GM23338 (cell line): Measurements from ENCODE around the gene GPN2. TPM values are rescaled to one million over a fixed set of nuclear protein-coding genes. Genes with fewer than 3 reads are reported as not detected.

Source experiments
- ATAC-seq: fragments of 200-7000 bp; cut with Tn5 transposase; 3 replicates; pipeline ENCODE4 v1.9.1; 2020
- DNase-seq: peaks from one replicate; pipeline ENCODE4 v3.0.0-alpha.2; 2015; ENCODE audit warnings: low spot score
- H2AFZ ChIP-seq: fragments of 200-600 bp; sonication (generic); 2 replicates; pipeline ENCODE4 v1.8.0; 2016; ENCODE audit warnings: antibody characterized with exemption, mild to moderate bottlenecking, moderate library complexity
- H3F3A ChIP-seq: fragments of 200-600 bp; sonication (generic); replicated peaks from 2 replicates; pipeline ENCODE4 v1.8.0; 2017; ENCODE audit warnings: antibody characterized with exemption, mixed run types, low read depth
- H3K27ac ChIP-seq: fragments of 200-600 bp; sonication (generic); 2 replicates; pipeline ENCODE4 v1.6.1; 2016; ENCODE audit warnings: low read depth
- H3K27me3 ChIP-seq: fragments of 200-600 bp; sonication (generic); 2 replicates; pipeline ENCODE4 v1.8.0; 2016; ENCODE audit warnings: mild to moderate bottlenecking, mixed run types, moderate library complexity; ENCODE audit not compliant: insufficient read depth
- H3K36me3 ChIP-seq: fragments of 200-600 bp; sonication (generic); 2 replicates; pipeline ENCODE4 v1.8.0; 2016; ENCODE audit warnings: mild to moderate bottlenecking; ENCODE audit not compliant: insufficient read depth
- H3K4me1 ChIP-seq: fragments of 200-600 bp; sonication (generic); 2 replicates; pipeline ENCODE4 v1.8.0; 2016; ENCODE audit warnings: mild to moderate bottlenecking, moderate library complexity; ENCODE audit not compliant: insufficient read depth
- H3K4me2 ChIP-seq: fragments of 200-600 bp; sonication (generic); 2 replicates; pipeline ENCODE4 v1.7.1; 2017; ENCODE audit warnings: mixed run types
- H3K4me3 ChIP-seq: fragments of 200-600 bp; sonication (generic); 2 replicates; pipeline ENCODE4 v1.6.1; 2016; ENCODE audit warnings: mixed run types
- H3K79me2 ChIP-seq: fragments of 200-600 bp; sonication (generic); replicated peaks from 2 replicates; pipeline ENCODE4 v1.8.0; 2017; ENCODE audit warnings: mild to moderate bottlenecking; ENCODE audit not compliant: insufficient read depth
- H3K9me2 ChIP-seq: fragments of 200-600 bp; sonication (generic); 2 replicates; pipeline ENCODE4 v1.8.0; 2017; ENCODE audit not compliant: insufficient read depth
- H4K20me1 ChIP-seq: fragments of 200-600 bp; sonication (generic); replicated peaks from 2 replicates; pipeline ENCODE4 v1.8.0; 2017; ENCODE audit warnings: mild to moderate bottlenecking; ENCODE audit not compliant: insufficient read depth
- H3K27ac Mint-ChIP-seq: 2 replicates; pipeline ENCODE4 v1.8.0; 2020; ENCODE audit warnings: inconsistent platforms, mild to moderate bottlenecking, moderate library complexity, mixed read lengths
- H3K27me3 Mint-ChIP-seq: 3 replicates; pipeline ENCODE4 v1.8.0; 2022; ENCODE audit warnings: low read depth, mild to moderate bottlenecking, moderate library complexity, mixed read lengths, inconsistent platforms; ENCODE audit not compliant: insufficient read depth, poor library complexity
- H3K36me3 Mint-ChIP-seq: 3 replicates; pipeline ENCODE4 v1.8.0; 2021; ENCODE audit warnings: low read depth, mild to moderate bottlenecking, inconsistent platforms, moderate library complexity, mixed read lengths
- H3K4me1 Mint-ChIP-seq: 3 replicates; pipeline ENCODE4 v1.8.0; 2020; ENCODE audit warnings: mild to moderate bottlenecking, inconsistent platforms, mixed read lengths
- H3K4me3 Mint-ChIP-seq: 3 replicates; pipeline ENCODE4 v1.8.0; 2021; ENCODE audit warnings: moderate library complexity, mild to moderate bottlenecking, inconsistent platforms, mixed read lengths
- H3K9me3 Mint-ChIP-seq: 3 replicates; pipeline ENCODE4 v1.8.0; 2020; ENCODE audit warnings: moderate library complexity, mild to moderate bottlenecking, inconsistent platforms, mixed read lengths
- CREB1 ChIP-seq: fragments of 250-450 bp; sonication (Bioruptor Pico); IDR thresholded peaks from 2 replicates; pipeline ENCODE4 v1.5.0; 2020; ENCODE audit warnings: low read depth, mild to moderate bottlenecking, moderate library complexity
- EZH2 ChIP-seq: fragments of 200-600 bp; sonication (generic); IDR thresholded peaks from one replicate; pipeline ENCODE4 v1.8.0; 2017; ENCODE audit warnings: antibody characterized with exemption, mild to moderate bottlenecking, low read depth; ENCODE audit not compliant: unreplicated experiment
- JUNB ChIP-seq: IDR thresholded peaks from one replicate; pipeline ENCODE4 v1.6.1; 2016; ENCODE audit warnings: antibody characterized with exemption; ENCODE audit not compliant: unreplicated experiment
- NANOG ChIP-seq: IDR thresholded peaks from 2 replicates; pipeline ENCODE4 v1.6.1; 2016; ENCODE audit warnings: antibody characterized with exemption, borderline replicate concordance
- STAT1 ChIP-seq: IDR thresholded peaks from one replicate; pipeline ENCODE4 v1.6.1; 2016; ENCODE audit warnings: antibody characterized with exemption; ENCODE audit not compliant: unreplicated experiment
- ZNF114 ChIP-seq: fragments of 250-450 bp; sonication (Bioruptor Pico); IDR thresholded peaks from 2 replicates; pipeline ENCODE4 v1.5.0; 2020; ENCODE audit warnings: mild to moderate bottlenecking, moderate library complexity
- ZNF462 ChIP-seq: fragments of 250-450 bp; sonication (Bioruptor Pico); IDR thresholded peaks from 2 replicates; pipeline ENCODE4 v1.5.0; 2020; ENCODE audit warnings: mild to moderate bottlenecking, moderate library complexity
- polyA plus RNA-seq: library from polyadenylated mRNA; unstranded; fragments of >200 nt; fragmentation: Nextera tagmentation; extraction: Ambion mirVana; gene quantifications from 2 replicates; pipeline ENCODE4 v1.2.1, GENCODE V29; 2016
- total RNA-seq: library from RNA; depleted of rRNA; stranded (reverse); fragments of >200 nt; shearing (Covaris generic); gene quantifications from 2 replicates; pipeline ENCODE4 v1.2.3, GENCODE V29; 2014

The GPN2 gene
- total and polyA plus RNA-seq, 2 experiments from 2014 or later: 10.1 to 19.4 TPM

GRCh38 chr1:26909951-26910342, 19.9 kb upstream of the GPN2 start:
- DNase-seq (no peak), ATAC-seq (no peak)
- Mint-ChIP-seq H3K4me3 (no peak overlapping the region), H3K27me3 (peaks cover 8% of the 10 kb centered on the region), H3K27ac (no peak overlapping the region), H3K36me3 (no peaks in the 10 kb centered on the region), H3K9me3 (no peaks in the 10 kb centered on the region), H3K4me1 (no peaks in the 10 kb centered on the region; the same call in 2 of the 3 replicates)
- Histone ChIP-seq H3K27ac (no peak overlapping the region), H3K4me3 (no peak overlapping the region), H3F3A (no peaks in the 10 kb centered on the region), H4K20me1 (no peaks in the 10 kb centered on the region), H2AFZ (no peak overlapping the region), H3K79me2 (no peaks in the 10 kb centered on the region), H3K9me2 (no peaks in the 10 kb centered on the region), H3K4me2 (no peak overlapping the region), H3K36me3 (no peaks in the 10 kb centered on the region), H3K4me1 (no peaks in the 10 kb centered on the region), H3K27me3 (no peaks in the 10 kb centered on the region)
- TF ChIP-seq EZH2: no peak
- no peak for TF ChIP-seq STAT1
- no peak for TF ChIP-seq JUNB

GRCh38 chr1:26907071-26907917, 17.2 kb upstream of the GPN2 start:
- H3K36me3 ChIP-seq: no peaks in the 10 kb centered on the region
- ATAC-seq (no peak), DNase-seq (no peak)
- no peaks in the 10 kb centered on the region for H3K9me2 ChIP-seq
- H3K4me2 ChIP-seq: no peak overlapping the region
- no peak overlapping the region for H3K27ac Mint-ChIP-seq
- H3K4me1 Mint-ChIP-seq: no peaks in the 10 kb centered on the region; the same call in 2 of the 3 replicates
- no peak overlapping the region for H3K4me3 ChIP-seq
- H3K27me3 Mint-ChIP-seq: peaks cover 8% of the 10 kb centered on the region
- H3K27ac ChIP-seq: no peak overlapping the region
- H3F3A ChIP-seq: no peaks in the 10 kb centered on the region
- no peaks in the 10 kb centered on the region for H3K9me3 Mint-ChIP-seq
- H3K79me2 ChIP-seq: no peaks in the 10 kb centered on the region
- no peak overlapping the region for H3K4me3 Mint-ChIP-seq
- H3K27me3 ChIP-seq: no peaks in the 10 kb centered on the region
- no peaks in the 10 kb centered on the region for H3K36me3 Mint-ChIP-seq
- no peaks in the 10 kb centered on the region for H3K4me1 ChIP-seq
- no peak for TF ChIP-seq JUNB
- TF ChIP-seq EZH2: no peak
- TF ChIP-seq ZNF114 (CRISPR knock-in tag): no peak
- H4K20me1 ChIP-seq: no peaks in the 10 kb centered on the region
- H2AFZ ChIP-seq: no peak overlapping the region

- Mint-ChIP-seq H3K4me1 (peaks cover 8% of the 10 kb centered on the region), H3K36me3 (peaks cover 9% of the 10 kb centered on the region; the same call in 2 of the 3 replicates), H3K9me3 (no peaks in the 10 kb centered on the region), H3K27ac (peak overlapping the region; percentile 97), H3K4me3 (peak overlapping the region; percentile 87), H3K27me3 (peaks cover 2% of the 10 kb centered on the region)
- peak overlapping the region; percentile 94 for H3K27ac ChIP-seq
- H3K4me1 ChIP-seq: peaks cover 7% of the 10 kb centered on the region
- no peaks in the 10 kb centered on the region for H4K20me1 ChIP-seq
- 0 out of 2 replicates have a peak, but pooled peaks cover 5% of the 10 kb centered on the region for H3F3A ChIP-seq
- H3K4me2 ChIP-seq: peak overlapping the region; percentile 89
- no peaks in the 10 kb centered on the region for H3K9me2 ChIP-seq
- H3K79me2 ChIP-seq: peaks cover 24% of the 10 kb centered on the region
- no peak for DNase-seq
- no peaks in the 10 kb centered on the region for H3K27me3 ChIP-seq
- ATAC-seq: no peak
- H3K36me3 ChIP-seq: peaks cover 6% of the 10 kb centered on the region; the same call in 1 of the 2 replicates
- H3K4me3 ChIP-seq: peak overlapping the region; percentile 84
- H2AFZ ChIP-seq: peak overlapping the region; percentile 84; the same call in 1 of the 2 replicates
- TF ChIP-seq ZNF462 (no peak), EZH2 (no peak), CREB1 (CRISPR knock-in tag) (no peak), NANOG (no peak)
Observed at GRCh38 chr1:26900815-26901511, 10.9 kb upstream of the GPN2 start.
